A549 (cell line): ENCODE results near the gene MMP15. TPM values are rescaled to one million over a fixed set of nuclear protein-coding genes. Genes with fewer than 3 reads are reported as not detected.

ENCODE experiments used
- ATAC-seq, 2 experiments: fragments of 200-7000 bp in 1 of 2; fragments of >200 bp in 1 of 2; cut with Nextera tagmentation in 1 of 2; cut with Tn5 transposase in 1 of 2; 3 replicates each; pipeline versions ENCODE4 v1.8.0 to v1.9.1; 2018 to 2020; ENCODE audit warnings: mild to moderate bottlenecking in 1 of 2, moderate library complexity in 1 of 2
- CTCF ChIA-PET: fragments of 300-600 bp; sonication (Branson Sonifier 250); formaldehyde crosslinking; extraction: SDS; loops from one replicate; lab custom pipeline; 2021; ENCODE audit warnings: antibody characterized with exemption, inconsistent platforms; lab: Yijun Ruan, JAX
- POLR2A ChIA-PET: fragments of 350-600 bp; formaldehyde crosslinking; extraction: SDS; loops from one replicate; lab custom pipeline; 2021; ENCODE audit warnings: antibody characterized with exemption, inconsistent platforms; lab: Yijun Ruan, JAX
- DNase-seq, 2 experiments: peaks; one replicate each; pipeline versions ENCODE4 v3.0.0 to v3.0.0-alpha.2; 2011 to 2016; ENCODE audit warnings: low read depth in 1 of 2, low spot score in 1 of 2
- FAIRE-seq: peaks from 2 replicates; lab custom pipeline; 2011; peaks lifted over from hg19 to GRCh38; lab: Jason Lieb, UNC
- H3K27ac ChIP-seq, 2 experiments: fragments of >200 bp; sonication (Bioruptor Twin); formaldehyde crosslinking; 3 replicates each; pipeline ENCODE4 v1.5.1; 2016 to 2017
- H3K4me1 ChIP-seq: fragments of >200 bp; sonication (Bioruptor Twin); formaldehyde crosslinking; 3 replicates; pipeline ENCODE4 v1.6.1; 2016
- H3K4me2 ChIP-seq: fragments of >200 bp; sonication (Bioruptor Twin); formaldehyde crosslinking; 3 replicates; pipeline ENCODE4 v1.6.1; 2016
- H3K4me3 ChIP-seq: fragments of >200 bp; sonication (Bioruptor Twin); formaldehyde crosslinking; 3 replicates; pipeline ENCODE4 v1.5.1; 2016
- H3K9me3 ChIP-seq: fragments of >200 bp; sonication (Bioruptor Twin); formaldehyde crosslinking; 3 replicates; pipeline ENCODE4 v1.6.1; 2016
- BHLHE40 ChIP-seq: IDR thresholded peaks from 2 replicates; pipeline ENCODE4 v1.6.1; 2012; ENCODE audit warnings: low read depth, low read length, inconsistent platforms
- CBX2 ChIP-seq: fragments of 200-600 bp; sonication (generic); IDR thresholded peaks from 2 replicates; pipeline ENCODE4 v1.6.1; 2016; ENCODE audit warnings: low read depth, mild to moderate bottlenecking, borderline replicate concordance
- CEBPB ChIP-seq, 2 experiments: fragments of >200 bp in 1 of 2; sonication (Bioruptor Twin) in 1 of 2; formaldehyde crosslinking in 1 of 2; IDR thresholded peaks; 2 replicates each; pipeline ENCODE4 v1.6.1; 2012 to 2016
- CHD4 ChIP-seq: fragments of 200-600 bp; sonication (generic); IDR thresholded peaks from 2 replicates; pipeline ENCODE4 v1.6.1; 2016; ENCODE audit warnings: antibody characterized with exemption, mild to moderate bottlenecking, borderline replicate concordance
- FOSL2 ChIP-seq, 2 experiments: fragments of 450-650 bp in 1 of 2; fragments of >200 bp in 1 of 2; sonication (Bioruptor Twin) in 1 of 2; formaldehyde crosslinking; IDR thresholded peaks; 2 replicates each; pipeline versions ENCODE4 v1.5.0 to v1.6.1; 2016 to 2020; ENCODE audit warnings: mild to moderate bottlenecking in 1 of 2, moderate library complexity in 1 of 2
- FOXS1 ChIP-seq: fragments of 250-450 bp; sonication (Bioruptor Pico); IDR thresholded peaks from 2 replicates; pipeline ENCODE4 v1.5.0; 2020; ENCODE audit warnings: mild to moderate bottlenecking, moderate library complexity
- HEYL ChIP-seq: fragments of 250-450 bp; sonication (Bioruptor Pico); IDR thresholded peaks from 2 replicates; pipeline ENCODE4 v1.8.0; 2021; ENCODE audit warnings: mild to moderate bottlenecking, moderate library complexity
- HMGXB4 ChIP-seq: fragments of 250-450 bp; sonication (Bioruptor Pico); IDR thresholded peaks from 2 replicates; pipeline ENCODE4 v1.5.0; 2021; ENCODE audit warnings: mild to moderate bottlenecking, moderate library complexity, borderline replicate concordance
- HOXA7 ChIP-seq: fragments of 250-450 bp; sonication (Bioruptor Pico); IDR thresholded peaks from 2 replicates; pipeline ENCODE4 v1.5.0; 2020; ENCODE audit warnings: mild to moderate bottlenecking, moderate library complexity
- KDM1A ChIP-seq: fragments of 200-600 bp; sonication (generic); IDR thresholded peaks from 2 replicates; pipeline ENCODE4 v1.6.1; 2016; ENCODE audit warnings: low read depth, mild to moderate bottlenecking
- KDM5A ChIP-seq: fragments of 200-600 bp; sonication (generic); IDR thresholded peaks from 2 replicates; pipeline ENCODE4 v1.6.1; 2016; ENCODE audit warnings: antibody characterized with exemption, mild to moderate bottlenecking
- MAFK ChIP-seq: fragments of 450-650 bp; IDR thresholded peaks from 2 replicates; pipeline ENCODE4 v1.6.1; 2014; ENCODE audit not compliant: partially characterized antibody
- PBX3 ChIP-seq: IDR thresholded peaks from 2 replicates; pipeline ENCODE4 v1.6.1; 2012
- POLR2A ChIP-seq: IDR thresholded peaks from 2 replicates; pipeline ENCODE4 v1.6.1; 2012; ENCODE audit warnings: mild to moderate bottlenecking, low read length
- POLR2AphosphoS2 ChIP-seq: conservative IDR thresholded peaks from 2 replicates; pipeline ENCODE4 v1.6.1; 2012; ENCODE audit warnings: low read length, improper control_type of control experiment, inconsistent platforms
- RARB ChIP-seq: fragments of 250-450 bp; sonication (Bioruptor Pico); IDR thresholded peaks from 2 replicates; pipeline ENCODE4 v1.8.0; 2021; ENCODE audit warnings: mild to moderate bottlenecking, moderate library complexity
- RCOR1 ChIP-seq: fragments of 150-350 bp; IDR thresholded peaks from 2 replicates; pipeline ENCODE4 v1.6.1; 2014; ENCODE audit warnings: antibody characterized with exemption, low read length, low read depth
- SMC3 ChIP-seq: fragments of >200 bp; sonication (Bioruptor Twin); formaldehyde crosslinking; IDR thresholded peaks from 3 replicates; pipeline ENCODE4 v1.6.1; 2018; ENCODE audit warnings: inconsistent platforms
- USF2 ChIP-seq: fragments of 450-650 bp; IDR thresholded peaks from 2 replicates; pipeline ENCODE4 v1.6.1; 2014; ENCODE audit warnings: antibody characterized with exemption
- ZSCAN20 ChIP-seq: fragments of 250-450 bp; sonication (Bioruptor Pico); IDR thresholded peaks from 2 replicates; pipeline ENCODE4 v1.8.0; 2022; ENCODE audit warnings: mild to moderate bottlenecking, moderate library complexity
- WGBS: methylation state at CpG from one replicate; pipeline ENCODE4 v1.1.6; 2017; ENCODE audit errors: missing lambda C conversion rate; 5-methylcytosine and 5-hydroxymethylcytosine counted together
- polyA plus RNA-seq, 4 experiments: library from polyadenylated mRNA; depleted of rRNA in 3 of 4; stranded (reverse); fragments of >200 nt; fragmentation: RNase III in 1 of 4; extraction: RNeasy Plus Mini Kit Qiagen cat#74134 plus additional on column Dnase treatment in 1 of 4; gene quantifications; 2 replicates in 3 of 4; 3 replicates in 1 of 4; pipeline ENCODE4 v1.2.3, GENCODE V29; 2011 to 2017

Gene MMP15
- polyA plus RNA-seq, 2 of the 4 experiments (the other 2 are of a cell fraction) = 4.3 to 11.2 TPM

GRCh38 chr16:57997528-57998265, 27.9 kb upstream of the MMP15 start:
- Histone ChIP-seq H3K27ac (no peak overlapping the region), H3K4me2 (no peak overlapping the region), H3K4me1 (peaks cover 52% of the 10 kb centered on the region), H3K4me3 (no peak overlapping the region), H3K9me3 (no peaks in the 10 kb centered on the region)
- CTCF ChIA-PET = interaction anchor here (0.7 to 12.6 kb wide), 10 partner anchors 8 to 406 kb away, joined by 3 to 160 read pairs (median 4); no protein-coding TSS in a partner anchor
- DNase-seq (no peak), FAIRE-seq (no peak), ATAC-seq (no peak)
- no peak for TF ChIP-seq FOXS1
- no peak for TF ChIP-seq BHLHE40
- no peak for TF ChIP-seq KDM5A
- TF ChIP-seq RCOR1 = no peak
- no peak for TF ChIP-seq HMGXB4
- no peak for TF ChIP-seq CHD4
- no peak for TF ChIP-seq USF2
- no peak for TF ChIP-seq RARB
- no peak for TF ChIP-seq MAFK
- 97% methylated on average over 30 of the region's 36 CpGs for WGBS
- POLR2A ChIA-PET = no interaction called here

- peak in 1 of 2 experiments; percentile 34 for DNase-seq
- Histone ChIP-seq H3K27ac (peak overlapping the region; percentile 98; a peak in 4 of 6 replicates), H3K9me3 (no peaks in the 10 kb centered on the region), H3K4me1 (peaks cover 57% of the 10 kb centered on the region), H3K4me3 (no peak overlapping the region), H3K4me2 (peak overlapping the region; percentile 100)
- ChIA-PET CTCF (interaction anchor here (0.6 to 12.6 kb wide), 8 partner anchors 9 to 350 kb away, joined by 3 to 160 read pairs (median 6); no protein-coding TSS in a partner anchor), POLR2A (interaction anchor here (0.5 kb wide), 1 partner anchor 191 kb away, joined by 5 read pairs; no protein-coding TSS in a partner anchor)
- TF ChIP-seq POLR2AphosphoS2 = no peak
- no peak for TF ChIP-seq CEBPB (IDR thresholded peaks at IDR 0.05)
- TF ChIP-seq HOXA7 (CRISPR knock-in tag) = no peak
- no peak for TF ChIP-seq ZSCAN20
- no peak for TF ChIP-seq POLR2A
- no peak for TF ChIP-seq FOSL2 (IDR thresholded peaks at IDR 0.05)
- no peak for TF ChIP-seq FOSL2 (CRISPR knock-in tag; IDR thresholded peaks at IDR 0.05)
- TF ChIP-seq SMC3 = no peak
- TF ChIP-seq HEYL (CRISPR knock-in tag) = no peak
- TF ChIP-seq KDM1A = no peak
- TF ChIP-seq CBX2 = no peak
- no peak for TF ChIP-seq RARB
- no peak for TF ChIP-seq MAFK
- TF ChIP-seq PBX3 = no peak
- TF ChIP-seq HMGXB4 = no peak
- ATAC-seq = no peak
- WGBS = 62% methylated on average over 7 of the region's 8 CpGs
- no peak for FAIRE-seq
Measured at GRCh38 chr16:57998486-57998885, 27.1 kb upstream of the MMP15 start.
